Liver (tissue), 3 donors: ENCODE data around the gene SEC22C.

Experiments used
- CTCF ChIP-seq: fragments of 150-350 bp; IDR thresholded peaks from 2 replicates; pipeline ENCODE4 v1.5.1; 2017; ENCODE audit warnings: improper control_type of control experiment, low read depth, low read length; ENCODE audit not compliant: missing input control
- EGR1 ChIP-seq, 2 donors: IDR thresholded peaks; 2 replicates each; pipeline ENCODE4 v1.6.1; 2016 to 2018; ENCODE audit warnings: antibody characterized with exemption in 2 of 2, low read depth in 2 of 2
- GABPA ChIP-seq, 2 donors: IDR thresholded peaks in 1 of 2; conservative IDR thresholded peaks in 1 of 2; 2 replicates each; pipeline ENCODE4 v1.6.1; 2016; ENCODE audit warnings: antibody characterized with exemption in 2 of 2, mild to moderate bottlenecking in 1 of 2, moderate library complexity in 1 of 2
- REST ChIP-seq: IDR thresholded peaks from 2 replicates; pipeline ENCODE4 v1.6.1; 2016; ENCODE audit warnings: antibody characterized with exemption, mild to moderate bottlenecking
- RXRA ChIP-seq, 2 donors: IDR thresholded peaks; 2 replicates each; pipeline ENCODE4 v1.6.1; 2017 to 2018; ENCODE audit warnings: antibody characterized with exemption in 2 of 2, mild to moderate bottlenecking in 1 of 2
- donor health status: healthy.
- donor health status: healthy.

GRCh38 chr3:42509111-42509510 is 72.7 kb downstream of the SEC22C start:
- TF ChIP-seq CTCF (no peak), REST (no peak), EGR1 (IDR thresholded peaks at IDR 0.05; ENCODE audit: low read depth in 2 of 2) (no peak), RXRA (IDR thresholded peaks at IDR 0.05) (no peak), GABPA (IDR thresholded peaks at IDR 0.05 in 1 of 2, conservative IDR thresholded peaks at IDR 0.05 in 1 of 2) (no peak)
